ENCODE data around the gene FLNC. TPM values are rescaled to one million over a fixed set of nuclear protein-coding genes. Genes with fewer than 3 reads are reported as not detected.

Gene FLNC
- total and polyA plus RNA-seq, 9 of the 15 experiments (the other 6 are each of a cell fraction or from before 2014, with no cell fraction given), result 0.90 to 155 (median 28.8) TPM

- TF ChIP-seq KLF13 (tag; IDR thresholded peaks at IDR 0.05; ENCODE audit: borderline replicate concordance, low read depth) (peak; percentile 71; the same call in 1 of the 2 replicates), PHF8 (IDR thresholded peaks at IDR 0.05; ENCODE audit: borderline replicate concordance, low read length) (peak; percentile 73), MXD1 (CRISPR knock-in tag; IDR thresholded peaks at IDR 0.05; ENCODE audit: borderline replicate concordance, poor library complexity, severe bottlenecking) (no peak), HDAC1 (IDR thresholded peaks at IDR 0.05) (peak in 1 of 2 experiments; percentile 48; a peak in 1 of 4 replicates), STAT6 (CRISPR knock-in tag; IDR thresholded peaks at IDR 0.05) (no peak), PURB (CRISPR knock-in tag; IDR thresholded peaks at IDR 0.05; ENCODE audit: low read depth) (no peak), ZNF316 (IDR thresholded peaks at IDR 0.05) (no peak), ZNF347 (CRISPR knock-in tag; IDR thresholded peaks at IDR 0.05; ENCODE audit: low read depth) (no peak), HNRNPH1 (optimal IDR thresholded peaks at IDR 0.05; ENCODE audit: low read depth, low read length) (no peak), LEF1 (IDR thresholded peaks at IDR 0.05) (no peak), ZFX (CRISPR knock-in tag; IDR thresholded peaks at IDR 0.05) (peak; percentile 70), KAT7 (CRISPR knock-in tag; IDR thresholded peaks at IDR 0.05; ENCODE audit: borderline replicate concordance) (peak; percentile 49; the same call in 1 of the 2 replicates), HBP1 (CRISPR knock-in tag; IDR thresholded peaks at IDR 0.05) (peak; percentile 61; the same call in 1 of the 2 replicates), OTX1 (CRISPR knock-in tag; IDR thresholded peaks at IDR 0.05) (peak; percentile 85), SNIP1 (IDR thresholded peaks at IDR 0.05; ENCODE audit: low read depth) (no peak), IRF1 (CRISPR knock-in tag; IDR thresholded peaks at IDR 0.05; ENCODE audit: borderline replicate concordance) (no peak), ETV1 (tag; conservative IDR thresholded peaks at IDR 0.05; ENCODE audit: low read depth) (peak; percentile 67), NRF1 (conservative IDR thresholded peaks at IDR 0.05 in 1 of 2, IDR thresholded peaks at IDR 0.05 in 1 of 2) (peak; percentile 83), MAZ (CRISPR knock-in tag; conservative IDR thresholded peaks at IDR 0.05 in 1 of 2, IDR thresholded peaks at IDR 0.05 in 1 of 2) (peak; percentile 70 to 87), SAFB (IDR thresholded peaks at IDR 0.05; ENCODE audit: borderline replicate concordance, low read depth, low read length) (0 out of 2 replicates have a peak, but pooled peaks have one; percentile 9), SIN3B (IDR thresholded peaks at IDR 0.05; ENCODE audit: low read depth) (peak; percentile 41; the same call in 1 of the 2 replicates), BHLHE40 (IDR thresholded peaks at IDR 0.05; ENCODE audit: low read length) (peak; percentile 62)
Observed at GRCh38 chr7:128791121-128791971, 38.9 kb upstream of the FLNC start, which contains the start of gene CCDC136 (continued).
